Adrenal gland (tissue), 5 donors: Measurements from ENCODE around the gene TFDP2.

Experiments used
- POLR2A ChIP-seq, 2 donors: fragments of 450-650 bp; IDR thresholded peaks; one replicate each; pipeline ENCODE4 v1.6.1; 2017; ENCODE audit warnings: antibody characterized with exemption in 2 of 2, mild to moderate bottlenecking in 2 of 2, moderate library complexity in 1 of 2
- TF ChIP-seq, protein P1 (sequence below), 6 experiments: fragments of 450-650 bp in 4 of 6; fragments of 200-600 bp in 2 of 6; sonication (generic) in 1 of 6; IDR thresholded peaks; 1 replicate in 5 of 6; 2 replicates in 1 of 6; pipeline versions ENCODE4 v1.5.1 to v1.8.0; 2016 to 2021; ENCODE audit warnings: antibody characterized with exemption in 6 of 6, mild to moderate bottlenecking in 2 of 6, moderate library complexity in 1 of 6
- donor health status: DM: no; HTN: no; CAD: no.

DNA sequence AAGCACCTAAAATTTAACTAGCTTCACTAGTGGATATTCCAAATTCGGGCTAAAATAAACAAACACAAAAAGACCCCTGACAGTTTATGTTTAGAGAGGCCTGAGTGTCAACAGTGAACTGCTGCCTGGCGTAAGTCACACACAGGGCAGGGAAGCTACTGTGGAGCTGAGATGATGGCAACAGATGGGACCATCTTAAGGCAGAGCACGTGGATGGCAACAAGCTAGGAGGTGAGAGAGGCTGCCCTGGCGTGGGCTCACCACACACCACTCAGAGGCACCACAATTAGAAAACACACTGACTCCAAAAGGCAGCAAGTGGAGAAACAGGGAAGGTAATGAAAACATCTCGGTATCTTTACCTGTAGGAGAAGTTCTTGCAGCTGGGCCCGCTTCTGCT, 179.6 kb downstream of the TFDP2 start:
- TF ChIP-seq, protein P1, sequence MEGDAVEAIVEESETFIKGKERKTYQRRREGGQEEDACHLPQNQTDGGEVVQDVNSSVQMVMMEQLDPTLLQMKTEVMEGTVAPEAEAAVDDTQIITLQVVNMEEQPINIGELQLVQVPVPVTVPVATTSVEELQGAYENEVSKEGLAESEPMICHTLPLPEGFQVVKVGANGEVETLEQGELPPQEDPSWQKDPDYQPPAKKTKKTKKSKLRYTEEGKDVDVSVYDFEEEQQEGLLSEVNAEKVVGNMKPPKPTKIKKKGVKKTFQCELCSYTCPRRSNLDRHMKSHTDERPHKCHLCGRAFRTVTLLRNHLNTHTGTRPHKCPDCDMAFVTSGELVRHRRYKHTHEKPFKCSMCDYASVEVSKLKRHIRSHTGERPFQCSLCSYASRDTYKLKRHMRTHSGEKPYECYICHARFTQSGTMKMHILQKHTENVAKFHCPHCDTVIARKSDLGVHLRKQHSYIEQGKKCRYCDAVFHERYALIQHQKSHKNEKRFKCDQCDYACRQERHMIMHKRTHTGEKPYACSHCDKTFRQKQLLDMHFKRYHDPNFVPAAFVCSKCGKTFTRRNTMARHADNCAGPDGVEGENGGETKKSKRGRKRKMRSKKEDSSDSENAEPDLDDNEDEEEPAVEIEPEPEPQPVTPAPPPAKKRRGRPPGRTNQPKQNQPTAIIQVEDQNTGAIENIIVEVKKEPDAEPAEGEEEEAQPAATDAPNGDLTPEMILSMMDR (IDR thresholded peaks at IDR 0.05) = no peak
- no peak for TF ChIP-seq POLR2A (IDR thresholded peaks at IDR 0.05)
